BLaER1 (cell line): Measurements from ENCODE around the gene RNF224.

ENCODE experiments used
- H3K27ac ChIP-seq: shearing (Covaris generic); formaldehyde crosslinking; 2 replicates; pipeline ENCODE4 v1.8.1; 2022
- H3K27me3 ChIP-seq: shearing (Covaris generic); formaldehyde crosslinking; 2 replicates; pipeline ENCODE4 v1.8.1; 2022
- H3K36me3 ChIP-seq: shearing (Covaris generic); formaldehyde crosslinking; 2 replicates; pipeline ENCODE4 v1.8.1; 2022
- H3K4me1 ChIP-seq: shearing (Covaris generic); formaldehyde crosslinking; 2 replicates; pipeline ENCODE4 v1.8.1; 2022
- H3K4me2 ChIP-seq: shearing (Covaris generic); formaldehyde crosslinking; 2 replicates; pipeline ENCODE4 v1.8.1; 2022
- H3K4me3 ChIP-seq: shearing (Covaris generic); formaldehyde crosslinking; 2 replicates; pipeline ENCODE4 v1.8.1; 2022
- H3K9ac ChIP-seq: shearing (Covaris generic); formaldehyde crosslinking; 2 replicates; pipeline ENCODE4 v1.8.1; 2022
- H3K9me3 ChIP-seq: shearing (Covaris generic); formaldehyde crosslinking; 2 replicates; pipeline ENCODE4 v1.8.1; 2022
- H4K20me1 ChIP-seq: shearing (Covaris generic); formaldehyde crosslinking; 2 replicates; pipeline ENCODE4 v1.8.1; 2022
- Cebpa-rat ChIP-seq: shearing (Covaris generic); IDR thresholded peaks from 2 replicates; pipeline ENCODE4 v1.8.1; 2022

The RNF224 gene

DNA sequence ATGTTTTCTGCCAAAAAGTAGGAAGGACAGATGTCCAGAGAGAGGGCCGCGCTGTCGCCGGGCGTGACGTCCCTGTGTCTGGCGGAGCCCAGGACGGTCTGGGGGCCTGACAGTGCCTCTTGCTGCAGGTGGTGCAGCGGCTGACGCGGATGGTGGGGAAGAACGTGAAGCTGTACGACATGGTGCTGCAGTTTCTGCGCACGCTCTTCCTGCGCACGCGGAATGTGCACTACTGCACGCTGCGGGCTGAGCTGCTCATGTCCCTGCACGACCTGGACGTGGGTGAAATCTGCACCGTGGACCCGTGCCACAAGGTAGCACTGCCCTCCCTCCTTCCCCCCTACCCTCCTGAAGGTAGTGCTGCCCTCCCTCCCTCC lies 35.6 kb downstream of the RNF224 start:
- peaks cover 87% of the 10 kb centered on the region for H3K36me3 ChIP-seq
- H3K4me1 ChIP-seq: peaks cover 24% of the 10 kb centered on the region
- H3K9ac ChIP-seq: no peak overlapping the region
- H3K9me3 ChIP-seq: no peaks in the 10 kb centered on the region
- H3K4me3 ChIP-seq: no peak overlapping the region
- no peaks in the 10 kb centered on the region for H3K27me3 ChIP-seq
- H3K27ac ChIP-seq: no peak overlapping the region
- TF ChIP-seq Cebpa-rat: no peak
- H4K20me1 ChIP-seq: peaks cover 9% of the 10 kb centered on the region; the same call in 1 of the 2 replicates
- H3K4me2 ChIP-seq: no peak overlapping the region

DNA sequence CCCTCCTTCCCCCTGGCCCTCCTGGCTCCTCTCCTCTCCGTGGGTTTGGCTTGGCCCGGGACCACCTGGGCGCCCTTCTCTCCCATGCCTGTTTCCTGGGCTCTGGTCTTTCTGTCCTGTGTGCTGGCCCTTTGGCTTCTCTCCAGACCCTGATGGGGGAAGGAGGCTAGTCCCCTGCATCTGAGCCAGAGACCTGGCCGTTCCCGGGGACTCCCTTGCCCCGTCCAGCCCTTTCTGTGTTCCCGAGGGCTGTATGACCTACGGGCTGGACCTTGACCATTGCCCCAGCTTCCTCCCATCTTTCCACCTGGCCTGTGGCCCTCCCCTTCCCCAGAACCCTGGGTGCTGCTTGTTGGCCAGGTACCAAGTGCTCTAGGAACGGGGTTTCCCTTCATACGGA lies 36.2 kb downstream of the RNF224 start:
- Histone ChIP-seq H3K4me1 (peaks cover 24% of the 10 kb centered on the region), H3K9me3 (no peaks in the 10 kb centered on the region), H4K20me1 (peaks cover 9% of the 10 kb centered on the region; the same call in 1 of the 2 replicates), H3K27ac (no peak overlapping the region), H3K9ac (no peak overlapping the region), H3K4me3 (no peak overlapping the region), H3K27me3 (no peaks in the 10 kb centered on the region), H3K36me3 (peaks cover 87% of the 10 kb centered on the region), H3K4me2 (no peak overlapping the region)
- no peak for TF ChIP-seq Cebpa-rat

DNA sequence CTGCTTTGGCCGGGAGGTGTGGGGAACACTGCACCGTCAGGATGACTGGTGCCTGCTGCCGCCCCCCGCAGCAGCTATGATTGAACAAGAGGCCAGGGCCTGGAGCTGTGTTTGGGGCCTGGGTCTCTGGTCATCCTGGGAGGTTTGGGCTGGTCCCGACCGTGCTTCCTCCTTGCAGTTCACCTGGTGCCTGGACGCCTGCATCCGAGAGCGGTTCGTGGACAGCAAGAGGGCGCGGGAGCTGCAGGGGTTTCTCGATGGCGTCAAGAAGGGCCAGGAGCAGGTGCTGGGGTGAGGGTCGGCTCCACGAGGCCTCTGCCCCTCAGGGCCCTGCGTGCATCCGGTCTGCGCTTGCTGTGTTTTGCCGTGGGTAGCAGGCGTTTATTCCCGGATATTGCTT lies 36.8 kb downstream of the RNF224 start:
- H3K9ac ChIP-seq: no peak overlapping the region
- H3K4me2 ChIP-seq: no peak overlapping the region
- H4K20me1 ChIP-seq: peaks cover 8% of the 10 kb centered on the region; the same call in 1 of the 2 replicates
- no peak overlapping the region for H3K27ac ChIP-seq
- no peak for TF ChIP-seq Cebpa-rat
- no peak overlapping the region for H3K4me3 ChIP-seq
- peaks cover 26% of the 10 kb centered on the region for H3K4me1 ChIP-seq
- H3K36me3 ChIP-seq: peaks cover 87% of the 10 kb centered on the region
- H3K9me3 ChIP-seq: no peaks in the 10 kb centered on the region
- H3K27me3 ChIP-seq: no peaks in the 10 kb centered on the region

DNA sequence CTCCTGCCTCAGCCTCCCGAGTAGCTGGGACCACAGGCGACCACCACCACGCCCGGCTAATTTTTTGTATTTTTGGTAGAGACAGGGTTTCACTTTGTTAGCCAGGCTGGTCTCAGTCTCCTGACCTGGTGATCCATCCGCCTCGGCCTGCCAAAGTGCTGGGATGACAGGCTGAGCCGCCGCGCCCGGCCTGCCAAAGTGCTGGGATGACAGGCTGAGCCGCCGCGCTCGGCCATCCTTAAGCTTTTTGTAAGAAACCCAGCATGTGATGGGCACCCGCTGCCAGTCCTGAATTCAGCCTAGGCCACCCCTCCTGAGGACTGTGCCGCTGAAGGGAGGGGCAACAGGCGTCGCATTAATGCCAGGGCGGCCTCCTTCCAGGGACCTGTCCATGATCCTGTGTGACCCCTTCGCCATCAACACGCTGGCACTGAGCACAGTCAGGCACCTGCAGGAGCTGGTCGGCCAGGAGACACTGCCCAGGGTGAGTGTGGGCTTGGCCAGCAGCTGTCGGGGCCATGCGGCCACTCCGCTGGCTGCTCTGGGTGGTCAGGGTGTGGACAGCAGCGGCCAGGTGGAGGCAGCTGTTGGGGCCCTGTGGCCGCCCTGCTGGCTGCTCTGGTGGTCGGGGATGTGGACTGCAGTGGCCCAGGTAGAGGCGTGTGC lies 38.3 kb downstream of the RNF224 start:
- peaks cover 38% of the 10 kb centered on the region for H3K4me1 ChIP-seq
- H3K4me3 ChIP-seq: no peak overlapping the region
- no peaks in the 10 kb centered on the region for H3K27me3 ChIP-seq
- no peak overlapping the region for H3K9ac ChIP-seq
- peaks cover 90% of the 10 kb centered on the region for H3K36me3 ChIP-seq
- no peaks in the 10 kb centered on the region for H3K9me3 ChIP-seq
- no peak overlapping the region for H3K4me2 ChIP-seq
- peaks cover 8% of the 10 kb centered on the region; the same call in 1 of the 2 replicates for H4K20me1 ChIP-seq
- TF ChIP-seq Cebpa-rat: no peak
- no peak overlapping the region for H3K27ac ChIP-seq

DNA sequence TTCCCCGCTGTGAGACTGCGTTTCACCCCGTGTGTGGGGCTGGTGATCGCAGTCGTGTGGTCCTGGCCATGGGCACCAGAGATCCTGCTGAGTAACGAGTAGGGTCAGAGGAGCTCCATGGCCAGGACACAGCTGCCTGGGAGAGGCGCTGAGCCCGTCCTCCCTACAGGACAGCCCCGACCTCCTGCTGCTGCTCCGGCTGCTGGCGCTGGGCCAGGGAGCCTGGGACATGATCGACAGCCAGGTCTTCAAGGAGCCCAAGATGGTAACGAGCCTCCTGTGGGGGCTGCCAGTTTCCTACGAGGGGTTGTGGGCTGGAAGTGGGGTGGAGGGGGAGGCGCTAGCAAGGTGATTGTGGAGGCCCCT lies 38.8 kb downstream of the RNF224 start:
- Histone ChIP-seq H3K4me1 (peaks cover 43% of the 10 kb centered on the region), H4K20me1 (peaks cover 13% of the 10 kb centered on the region; the same call in 1 of the 2 replicates), H3K27me3 (no peaks in the 10 kb centered on the region), H3K4me2 (no peak overlapping the region), H3K9me3 (no peaks in the 10 kb centered on the region), H3K27ac (no peak overlapping the region), H3K36me3 (peaks cover 85% of the 10 kb centered on the region), H3K4me3 (no peak overlapping the region), H3K9ac (no peak overlapping the region)
- TF ChIP-seq Cebpa-rat: no peak

DNA sequence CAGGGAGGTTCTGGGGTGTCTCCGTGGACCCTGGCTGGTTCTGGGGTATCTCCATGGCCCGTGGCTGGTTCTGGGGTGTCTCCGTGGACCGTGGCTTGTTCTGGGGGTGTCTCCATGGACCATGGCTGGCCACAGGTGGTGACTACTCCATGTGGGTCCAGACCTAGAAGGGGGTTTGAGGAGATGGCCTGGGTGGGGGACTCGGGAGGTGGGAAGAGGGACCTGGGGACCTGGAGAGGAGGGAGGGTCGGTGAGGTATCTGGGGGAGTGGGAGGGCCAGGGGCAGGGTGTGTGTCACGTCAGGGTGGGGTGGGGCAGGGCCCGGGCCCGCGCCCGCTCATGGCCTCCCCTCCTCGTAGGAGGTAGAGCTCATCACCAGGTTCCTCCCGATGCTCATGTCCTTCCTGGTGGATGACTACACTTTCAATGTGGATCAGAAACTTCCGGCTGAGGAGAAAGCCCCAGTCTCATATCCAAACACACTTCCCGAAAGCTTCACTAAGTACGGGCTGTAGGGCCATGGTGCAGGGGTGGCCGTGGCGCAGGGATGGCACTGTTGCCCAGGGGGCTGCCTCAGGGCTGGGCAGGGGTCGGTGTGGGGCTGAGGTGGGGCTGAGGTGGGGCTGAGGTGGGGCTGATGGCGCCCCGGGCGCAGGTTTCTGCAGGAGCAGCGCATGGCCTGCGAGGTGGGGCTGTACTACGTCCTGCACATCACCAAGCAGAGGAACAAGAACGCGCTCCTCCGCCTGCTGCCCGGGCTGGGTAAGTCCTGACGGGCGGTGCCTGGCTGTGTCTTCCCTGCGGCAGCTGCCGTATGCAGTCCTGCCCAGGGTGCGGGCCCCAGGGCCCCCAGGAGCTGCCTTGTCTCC lies 39.5 kb downstream of the RNF224 start:
- peaks cover 78% of the 10 kb centered on the region for H3K36me3 ChIP-seq
- peak overlapping the region; percentile 92; the same call in 1 of the 2 replicates for H3K4me2 ChIP-seq
- H4K20me1 ChIP-seq: peaks cover 14% of the 10 kb centered on the region; the same call in 1 of the 2 replicates
- H3K27ac ChIP-seq: no peak overlapping the region
- no peak for TF ChIP-seq Cebpa-rat
- no peak overlapping the region for H3K9ac ChIP-seq
- no peak overlapping the region for H3K4me3 ChIP-seq
- no peaks in the 10 kb centered on the region for H3K27me3 ChIP-seq
- H3K9me3 ChIP-seq: no peaks in the 10 kb centered on the region
- H3K4me1 ChIP-seq: peaks cover 49% of the 10 kb centered on the region

DNA sequence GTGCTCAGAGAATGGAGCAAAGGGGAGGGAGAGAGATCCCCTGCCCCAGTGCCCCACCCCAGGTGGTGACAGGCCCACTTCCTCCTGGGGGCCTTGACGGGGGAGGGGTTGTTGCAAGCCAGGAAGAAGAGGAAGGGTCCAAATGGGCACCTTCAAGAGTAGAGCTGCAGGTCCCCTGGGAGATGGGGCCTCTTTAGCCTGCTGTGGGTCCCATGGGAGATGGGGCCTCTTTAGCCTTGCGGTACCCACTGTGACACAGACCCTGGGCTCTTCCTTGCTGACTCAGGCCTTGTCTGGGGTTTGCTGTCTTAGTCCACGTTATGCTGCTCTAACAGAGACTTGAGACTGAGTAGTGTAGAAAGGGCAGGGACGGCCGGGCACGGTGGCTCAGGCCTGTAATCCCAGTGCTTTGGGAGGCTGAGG lies 40.6 kb downstream of the RNF224 start:
- no peaks in the 10 kb centered on the region for H3K27me3 ChIP-seq
- 0 out of 2 replicates have a peak overlapping the region, but pooled peaks have one; percentile 1 for H3K9ac ChIP-seq
- H3K4me2 ChIP-seq: peak overlapping the region; percentile 92
- no peaks in the 10 kb centered on the region for H3K9me3 ChIP-seq
- H3K4me3 ChIP-seq: no peak overlapping the region
- peaks cover 78% of the 10 kb centered on the region for H3K36me3 ChIP-seq
- peak overlapping the region; percentile 47 for H3K27ac ChIP-seq
- H4K20me1 ChIP-seq: peaks cover 18% of the 10 kb centered on the region; the same call in 1 of the 2 replicates
- peaks cover 60% of the 10 kb centered on the region for H3K4me1 ChIP-seq
- no peak for TF ChIP-seq Cebpa-rat

DNA sequence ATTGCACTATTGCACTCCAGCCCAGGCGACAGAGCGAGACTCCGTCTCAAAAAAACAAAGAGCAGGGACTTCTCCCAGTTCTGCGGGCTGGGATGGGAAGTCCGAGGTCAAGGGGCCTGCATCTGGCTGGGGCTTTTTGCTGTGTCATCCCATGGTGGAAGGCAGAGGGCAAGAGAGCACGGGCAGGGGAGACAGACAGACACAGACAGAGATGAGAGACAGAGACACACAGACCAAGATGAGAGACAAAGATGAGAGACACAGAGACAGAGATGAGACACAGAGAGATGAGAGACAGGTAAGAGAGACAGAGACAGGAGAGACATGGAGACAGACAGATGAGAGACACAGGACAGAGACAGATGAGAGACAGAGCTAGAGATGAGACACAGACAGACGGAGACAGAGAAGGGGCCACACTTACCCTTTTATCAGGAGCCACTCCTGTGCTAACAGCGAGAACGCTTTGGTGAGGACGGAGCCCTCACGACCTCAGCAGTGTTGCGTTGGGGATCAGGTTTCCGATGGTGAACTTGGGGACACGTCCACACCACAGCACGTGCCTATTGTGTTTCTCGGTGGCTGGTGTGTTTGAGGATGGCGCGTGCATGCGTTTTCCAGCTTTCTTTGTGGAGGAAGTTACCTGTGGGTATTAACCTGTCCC lies 41.4 kb downstream of the RNF224 start:
- TF ChIP-seq Cebpa-rat: no peak
- Histone ChIP-seq H3K36me3 (peaks cover 79% of the 10 kb centered on the region), H4K20me1 (peaks cover 17% of the 10 kb centered on the region; the same call in 1 of the 2 replicates), H3K9me3 (no peaks in the 10 kb centered on the region), H3K9ac (peak overlapping the region; percentile 54; the same call in 1 of the 2 replicates), H3K27me3 (no peaks in the 10 kb centered on the region), H3K4me2 (peak overlapping the region; percentile 92), H3K4me3 (peak overlapping the region; percentile 4; the same call in 1 of the 2 replicates), H3K27ac (peak overlapping the region; percentile 47), H3K4me1 (peaks cover 67% of the 10 kb centered on the region)

DNA sequence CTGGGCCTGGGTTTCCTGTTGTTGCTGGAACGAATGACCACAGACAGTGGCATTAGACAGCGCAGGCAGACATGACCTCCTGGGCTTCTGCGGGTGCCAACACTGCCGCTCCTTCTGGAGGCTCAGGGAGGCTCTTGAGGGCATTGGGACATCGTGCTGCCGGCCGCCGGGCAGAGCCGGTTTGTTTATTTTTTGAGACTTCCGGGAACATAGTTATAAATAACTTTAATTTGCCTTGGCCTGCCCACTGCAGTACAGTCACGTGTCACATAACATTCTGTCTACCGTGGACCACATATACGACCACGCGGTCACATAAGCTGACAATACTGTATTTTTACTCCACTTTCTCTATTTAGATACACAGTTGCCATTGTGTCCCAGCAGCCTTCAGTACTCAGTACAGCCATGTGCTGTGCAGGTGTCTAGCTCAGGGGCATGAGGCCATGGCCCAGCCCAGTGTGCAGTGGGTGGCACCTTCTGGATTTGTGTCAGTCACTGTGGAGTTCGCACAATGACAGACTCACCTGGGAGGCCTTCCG lies 42.0 kb downstream of the RNF224 start:
- peak overlapping the region; percentile 47; the same call in 1 of the 2 replicates for H3K27ac ChIP-seq
- TF ChIP-seq Cebpa-rat: no peak
- peaks cover 73% of the 10 kb centered on the region for H3K4me1 ChIP-seq
- peaks cover 17% of the 10 kb centered on the region; the same call in 1 of the 2 replicates for H4K20me1 ChIP-seq
- no peaks in the 10 kb centered on the region for H3K9me3 ChIP-seq
- H3K4me2 ChIP-seq: peak overlapping the region; percentile 92
- no peaks in the 10 kb centered on the region for H3K27me3 ChIP-seq
- H3K4me3 ChIP-seq: peak overlapping the region; percentile 4; the same call in 1 of the 2 replicates
- H3K36me3 ChIP-seq: peaks cover 73% of the 10 kb centered on the region
- peak overlapping the region; percentile 54; the same call in 1 of the 2 replicates for H3K9ac ChIP-seq
